Natural killer cell (primary cell): ENCODE results near the gene MAP3K7CL. TPM values are rescaled to one million over a fixed set of nuclear protein-coding genes. Genes with fewer than 3 reads are reported as not detected.

Experiments used
- ATAC-seq, 3 donors: fragments of 150-1000 bp in 2 of 3; fragments of 200-7000 bp in 1 of 3; cut with Tn5 transposase; 1 replicate in 1 of 3; 2 replicates in 2 of 3; pipeline ENCODE4 v1.10.0; 2021; ENCODE audit warnings: mild to moderate bottlenecking in 2 of 3, moderate library complexity in 2 of 3
- DNase-seq, 2 donors: peaks; one replicate each; pipeline versions ENCODE4 v3.0.0 to v3.0.0-alpha.2; 2013 to 2021; ENCODE audit warnings: mixed read lengths in 1 of 2
- H3K27ac ChIP-seq: one replicate; pipeline ENCODE4 v1.5.1; 2013; ENCODE audit warnings: mild to moderate bottlenecking, low read length
- H3K27me3 ChIP-seq: one replicate; pipeline ENCODE4 v1.6.1; 2013; ENCODE audit warnings: low read length; ENCODE audit not compliant: control insufficient read depth, insufficient read depth
- H3K36me3 ChIP-seq: one replicate; pipeline ENCODE4 v1.6.1; 2013; ENCODE audit warnings: low read length; ENCODE audit not compliant: control insufficient read depth, insufficient read depth
- H3K4me1 ChIP-seq: one replicate; pipeline ENCODE4 v1.6.1; 2013; ENCODE audit warnings: low read length; ENCODE audit not compliant: control insufficient read depth, insufficient read depth
- H3K4me3 ChIP-seq: one replicate; pipeline ENCODE4 v1.5.1; 2013; ENCODE audit warnings: low read length
- H3K9me3 ChIP-seq: one replicate; pipeline ENCODE4 v1.6.1; 2013; ENCODE audit warnings: low read length; ENCODE audit not compliant: control insufficient read depth, insufficient read depth
- H3K27ac Mint-ChIP-seq, 2 donors: one replicate each; pipeline ENCODE4 v1.8.0; 2022; ENCODE audit warnings: mild to moderate bottlenecking in 2 of 2, mixed read lengths in 2 of 2, moderate library complexity in 1 of 2
- H3K27me3 Mint-ChIP-seq, 2 donors: one replicate each; pipeline ENCODE4 v1.8.0; 2022; ENCODE audit warnings: low read depth in 2 of 2, mixed read lengths in 2 of 2
- H3K36me3 Mint-ChIP-seq: one replicate; pipeline ENCODE4 v1.8.0; 2022; ENCODE audit warnings: mixed read lengths
- H3K4me1 Mint-ChIP-seq, 2 donors: one replicate each; pipeline ENCODE4 v1.8.0; 2022; ENCODE audit warnings: mixed read lengths in 2 of 2
- H3K4me3 Mint-ChIP-seq: one replicate; pipeline ENCODE4 v1.8.0; 2022; ENCODE audit warnings: mild to moderate bottlenecking, moderate library complexity, mixed read lengths
- H3K9me3 Mint-ChIP-seq, 2 donors: one replicate each; pipeline ENCODE4 v1.8.0; 2022; ENCODE audit warnings: mixed read lengths in 2 of 2
- CTCF ChIP-seq: fragments of 200-600 bp; IDR thresholded peaks from one replicate; pipeline ENCODE4 v1.8.0; 2022; ENCODE audit warnings: antibody characterized with exemption
- WGBS: methylation state at CpG from one replicate; pipeline ENCODE4 v1.1.7; 2013; ENCODE audit warnings: missing lambda C conversion rate; ENCODE audit not compliant: insufficient coverage; 5-methylcytosine and 5-hydroxymethylcytosine counted together
- intact Hi-C: fragments of 100-400 bp; cut with micrococcal nuclease; formaldehyde crosslinking; loops from one replicate; pipeline ENCODE4 v1.14.2; 2022
- total RNA-seq, 4 donors: library from RNA; stranded (reverse); fragments of 120-200 nt in 1 of 4; gene quantifications; one replicate each; pipeline versions ENCODE4 v1.2.3 to v1.2.4, GENCODE V29; 2013 to 2022

The MAP3K7CL gene
- total RNA-seq, 3 donors from 2014 or later (not counting 1 experiment from before 2014, with no cell fraction given): 7.0 to 16.3 (median 11.5) TPM

- H3K4me1 Mint-ChIP-seq: peaks cover 17% of the 10 kb centered on the region in 2 donors
- Histone ChIP-seq H3K36me3 (no peaks in the 10 kb centered on the region), H3K4me3 (no peak overlapping the region), H3K27me3 (no peaks in the 10 kb centered on the region), H3K9me3 (no peaks in the 10 kb centered on the region), H3K27ac (no peak overlapping the region), H3K4me1 (peaks cover 17% of the 10 kb centered on the region)
- WGBS: 100% methylated on average over 2 of the region's 2 CpGs
- intact Hi-C loops: no loop called here
- H3K27me3 Mint-ChIP-seq: no peaks in the 10 kb centered on the region
- H3K4me3 Mint-ChIP-seq: no peak overlapping the region
- no peak for ATAC-seq
- H3K27ac Mint-ChIP-seq: no peak overlapping the region
- TF ChIP-seq CTCF: no peak
- H3K36me3 Mint-ChIP-seq: no peaks in the 10 kb centered on the region
- no peaks in the 10 kb centered on the region for H3K9me3 Mint-ChIP-seq
- no peak for DNase-seq
These were observed 46.1 kb upstream of the MAP3K7CL start for GRCh38 chr21:29084372-29084771.

GRCh38 chr21:29085106-29085752 is 45.2 kb upstream of the MAP3K7CL start:
- H3K27ac Mint-ChIP-seq: no peak overlapping the region
- DNase-seq (no peak), ATAC-seq (no peak)
- H3K9me3 ChIP-seq: no peaks in the 10 kb centered on the region
- no peak overlapping the region for H3K4me3 ChIP-seq
- intact Hi-C loops: no loop called here
- WGBS: 100% methylated on average over 3 of the region's 8 CpGs
- H3K4me1 Mint-ChIP-seq: peaks cover 8% of the 10 kb centered on the region in 2 donors
- H3K4me3 Mint-ChIP-seq: no peak overlapping the region
- peaks cover 10% of the 10 kb centered on the region for H3K4me1 ChIP-seq
- no peak for TF ChIP-seq CTCF
- H3K9me3 Mint-ChIP-seq: no peaks in the 10 kb centered on the region
- no peaks in the 10 kb centered on the region for H3K36me3 Mint-ChIP-seq
- H3K36me3 ChIP-seq: no peaks in the 10 kb centered on the region
- H3K27ac ChIP-seq: no peak overlapping the region
- no peaks in the 10 kb centered on the region for H3K27me3 ChIP-seq
- no peaks in the 10 kb centered on the region for H3K27me3 Mint-ChIP-seq

GRCh38 chr21:29091033-29091432 is 39.4 kb upstream of the MAP3K7CL start:
- Mint-ChIP-seq H3K27me3 (no peaks in the 10 kb centered on the region), H3K27ac (no peak overlapping the region), H3K9me3 (no peaks in the 10 kb centered on the region), H3K36me3 (no peaks in the 10 kb centered on the region), H3K4me1 (no peaks in the 10 kb centered on the region), H3K4me3 (no peak overlapping the region)
- Histone ChIP-seq H3K36me3 (peaks cover 3% of the 10 kb centered on the region), H3K27ac (no peak overlapping the region), H3K9me3 (no peaks in the 10 kb centered on the region), H3K4me3 (no peak overlapping the region), H3K27me3 (no peaks in the 10 kb centered on the region), H3K4me1 (no peaks in the 10 kb centered on the region)
- ATAC-seq: no peak
- intact Hi-C loops: loop anchor here (5.0 kb wide), 1 partner anchor 756 kb away; no protein-coding TSS in a partner anchor
- TF ChIP-seq CTCF: no peak
- WGBS: no CpG with 5 or more reads among the region's 1 CpG
- no peak for DNase-seq
